GM12891 (cell line): ENCODE data around the gene ZFP36.

Experiments
- PAX5 ChIP-seq: IDR thresholded peaks from 2 replicates; pipeline ENCODE4 v1.6.1; 2011; ENCODE audit warnings: low read length, moderate library complexity, mild to moderate bottlenecking; ENCODE audit not compliant: insufficient read depth, severe bottlenecking
- POLR2A ChIP-seq: IDR thresholded peaks from 2 replicates; pipeline ENCODE4 v1.6.1; 2011; ENCODE audit warnings: low read depth, low read length, control low read depth
- POLR2AphosphoS5 ChIP-seq: IDR thresholded peaks from 2 replicates; pipeline ENCODE4 v1.6.1; 2011; ENCODE audit warnings: low read depth, low read length, control low read depth
- POU2F2 ChIP-seq: IDR thresholded peaks from 2 replicates; pipeline ENCODE4 v1.6.1; 2011; ENCODE audit warnings: low read depth, mild to moderate bottlenecking, control low read depth, low read length, moderate library complexity
- SPI1 ChIP-seq: IDR thresholded peaks from 2 replicates; pipeline ENCODE4 v1.6.1; 2011; ENCODE audit warnings: low read depth, low read length, control low read depth
- TAF1 ChIP-seq: IDR thresholded peaks from 2 replicates; pipeline ENCODE4 v1.6.1; 2011; ENCODE audit warnings: low read depth, low read length, control low read depth

GRCh38 chr19:39410017-39410830, 3.6 kb downstream of the ZFP36 start:
- TF ChIP-seq POU2F2 = no peak; the same call in 1 of the 2 replicates
- TF ChIP-seq POLR2AphosphoS5 = peak; percentile 89
- TF ChIP-seq TAF1 = 0 out of 2 replicates have a peak, but pooled peaks have one; percentile 49
- TF ChIP-seq POLR2A = peak; percentile 72
- peak; percentile 92 for TF ChIP-seq SPI1
- no peak for TF ChIP-seq PAX5
